Measurements from ENCODE around the gene SPANXN2. TPM values are rescaled to one million over a fixed set of nuclear protein-coding genes. Genes with fewer than 3 reads are reported as not detected.
A peak's percentile ranks its signal among the peaks of the same experiment; 100 is the strongest.
"Not testable (repeated sequence)": the region's sequence is repeated elsewhere in the genome, so short reads cannot be mapped to it uniquely, and the experiment has no call there.

The SPANXN2 gene
- total RNA-seq (2022) (not detected in 2 replicates), Bru-seq, nascent RNA (not detected), BruChase-seq, experiment 1, labeled RNA remaining after a 6-hour chase (not detected), BruChase-seq, experiment 2, labeled RNA remaining after a 2-hour chase (not detected)
- long read RNA-seq: 0 reads

GRCh38 chrX:143720652-143721051 lies at the start of gene SPANXN2:
TSS of gene SPANXN2 (minus strand) at chrX:143720752. CDS start at chrX:143720668, 84 bp downstream.
- CTCF ChIA-PET; H3K4me1 Mint-ChIP-seq (ENCODE audit: insufficient read depth, unreplicated experiment); DNase-seq (ENCODE audit: unreplicated experiment); H3K9me3 Mint-ChIP-seq (ENCODE audit: unreplicated experiment); intact Hi-C loops (cut with micrococcal nuclease); H3K27me3 Mint-ChIP-seq (ENCODE audit: insufficient read depth, unreplicated experiment); H3K27ac Mint-ChIP-seq (ENCODE audit: low read depth, unreplicated experiment); POLR2A ChIA-PET; H3K4me3 Mint-ChIP-seq (ENCODE audit: unreplicated experiment); BruUV-seq (replicated peaks); H3K36me3 Mint-ChIP-seq (ENCODE audit: insufficient read depth, unreplicated experiment): not testable (repeated sequence)

GRCh38 chrX:143768976-143769375 lies 48.4 kb upstream of the SPANXN2 start:
- Mint-ChIP-seq H3K9me3 (ENCODE audit: unreplicated experiment) (peaks cover 15% of the 10 kb centered on the region), H3K27ac (ENCODE audit: low read depth, unreplicated experiment) (peak overlapping the region; percentile 51), H3K27me3 (ENCODE audit: insufficient read depth, unreplicated experiment) (no peaks in the 10 kb centered on the region), H3K4me3 (ENCODE audit: unreplicated experiment) (peak overlapping the region; percentile 27), H3K36me3 (ENCODE audit: insufficient read depth, unreplicated experiment) (no peaks in the 10 kb centered on the region), H3K4me1 (ENCODE audit: insufficient read depth, unreplicated experiment) (peaks cover 10% of the 10 kb centered on the region)
- intact Hi-C loops (cut with micrococcal nuclease): no loop called here
- peak; percentile 42 for DNase-seq (ENCODE audit: unreplicated experiment)
- POLR2A ChIA-PET: interaction anchor here (1.2 to 1.6 kb wide), 2 partner anchors 11 to 14 kb away, joined by 4 to 5 read pairs; no protein-coding TSS in a partner anchor
- CTCF ChIA-PET: no interaction called here
- no peak for TF ChIP-seq CTCF (IDR thresholded peaks at IDR 0.05; ENCODE audit: unreplicated experiment)
- no TSS peak for BruUV-seq (replicated peaks)

- H3K27me3 Mint-ChIP-seq (ENCODE audit: insufficient read depth, unreplicated experiment); H3K36me3 Mint-ChIP-seq (ENCODE audit: insufficient read depth, unreplicated experiment); intact Hi-C loops (cut with micrococcal nuclease); H3K27ac Mint-ChIP-seq (ENCODE audit: low read depth, unreplicated experiment); DNase-seq (ENCODE audit: unreplicated experiment); H3K4me1 Mint-ChIP-seq (ENCODE audit: insufficient read depth, unreplicated experiment); H3K4me3 Mint-ChIP-seq (ENCODE audit: unreplicated experiment); BruUV-seq (replicated peaks): not testable (repeated sequence)
- ChIA-PET CTCF (interaction anchor here (0.6 to 1.1 kb wide), 3 partner anchors 9 to 369 kb away, joined by 3 to 4 read pairs (median 3); no protein-coding TSS in a partner anchor), POLR2A (interaction anchor here (1.2 kb wide), 1 partner anchor 13 kb away, joined by 4 read pairs; no protein-coding TSS in a partner anchor)
- H3K9me3 Mint-ChIP-seq (ENCODE audit: unreplicated experiment): peaks cover 15% of the 10 kb centered on the region
Observed at GRCh38 chrX:143767789-143768188, 47.2 kb upstream of the SPANXN2 start.

GRCh38 chrX:143757887-143758286 lies 37.3 kb upstream of the SPANXN2 start:
- H3K4me3 Mint-ChIP-seq (ENCODE audit: unreplicated experiment): no peak overlapping the region

More at GRCh38 chrX:143757887-143758286, 37.3 kb upstream of the SPANXN2 start:
- no peak overlapping the region for H3K27ac Mint-ChIP-seq (ENCODE audit: low read depth, unreplicated experiment)
- H3K4me1 Mint-ChIP-seq (ENCODE audit: insufficient read depth, unreplicated experiment): peaks cover 13% of the 10 kb centered on the region
- ChIA-PET CTCF (interaction anchor here (0.6 to 1.1 kb wide), 3 partner anchors 18 to 223 kb away, joined by 3 to 4 read pairs (median 4); no protein-coding TSS in a partner anchor), POLR2A (interaction anchor here (1.7 kb wide), 1 partner anchor 11 kb away, joined by 5 read pairs; no protein-coding TSS in a partner anchor)
- H3K36me3 Mint-ChIP-seq (ENCODE audit: insufficient read depth, unreplicated experiment): no peaks in the 10 kb centered on the region
- no peaks in the 10 kb centered on the region for H3K27me3 Mint-ChIP-seq (ENCODE audit: insufficient read depth, unreplicated experiment)
- intact Hi-C loops (cut with micrococcal nuclease): loop anchor here (10.0 kb wide), 1 partner anchor 83 kb away; no protein-coding TSS in a partner anchor
- DNase-seq (ENCODE audit: unreplicated experiment): no peak
- TF ChIP-seq CTCF (IDR thresholded peaks at IDR 0.05; ENCODE audit: unreplicated experiment): no peak
- BruUV-seq (replicated peaks): no TSS peak
- H3K9me3 Mint-ChIP-seq (ENCODE audit: unreplicated experiment): no peaks in the 10 kb centered on the region

Data from MCF 10A (cell line).